ACHN (cell line): ENCODE data around the gene RASSF5.

ENCODE experiments used
- DNase-seq: peaks from one replicate; pipeline ENCODE4 v3.0.0-alpha.2; 2015
- in situ Hi-C: cut with HindIII; loops from 2 replicates; pipeline ENCODE4 v1.10.0; 2017; ENCODE audit warnings: low sequenced_read_pairs, low pct_ligation_motif_present, low pct_unique_long_range_greater_than_20kb

Gene RASSF5

DNA sequence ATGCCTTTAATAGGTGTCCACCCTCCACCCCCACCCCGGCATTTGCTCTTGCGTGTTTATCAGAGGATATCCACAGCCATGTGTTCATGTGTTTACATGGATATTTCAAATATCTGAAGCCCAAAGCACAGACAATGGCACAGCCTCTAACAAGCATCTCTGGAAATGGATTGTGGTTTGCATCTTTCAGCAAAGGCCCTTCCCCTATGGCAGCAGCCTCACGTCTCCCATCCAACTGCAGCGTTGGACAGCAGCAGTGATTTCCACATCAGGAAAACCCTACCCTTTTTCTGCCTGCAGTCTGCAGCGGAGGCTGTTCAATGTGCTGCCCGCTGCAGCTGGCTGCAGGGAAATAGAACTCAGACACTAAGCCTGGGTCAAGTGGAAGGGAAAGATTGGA lies 1.6 kb downstream of the RASSF5 start:
- DNase-seq, result no peak
- in situ Hi-C loops, result no loop called here

GRCh38 chr1:206509612-206510257 lies 2.4 kb downstream of the RASSF5 start:
- in situ Hi-C loops, result no loop called here
- no peak for DNase-seq

DNA sequence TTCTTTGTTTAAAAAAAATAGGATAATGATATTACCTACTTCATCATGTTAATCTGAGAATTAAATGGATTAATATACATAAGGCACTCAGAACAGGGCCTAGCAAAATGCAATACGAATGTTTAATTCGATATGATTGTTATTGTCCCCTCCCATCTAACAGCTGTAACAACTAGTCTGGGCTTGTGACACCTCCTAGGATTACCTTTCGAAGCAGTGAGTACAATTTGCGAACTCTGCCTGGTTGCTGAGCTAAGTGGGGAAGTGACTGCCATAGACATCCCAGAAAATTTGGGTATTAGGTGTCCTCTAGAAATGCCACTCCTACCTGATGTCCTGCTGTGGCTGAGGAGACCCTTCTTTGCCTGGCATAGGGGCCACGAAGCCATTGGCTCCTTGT lies 3.0 kb downstream of the RASSF5 start:
- DNase-seq, result no peak
- in situ Hi-C loops, result no loop called here

DNA sequence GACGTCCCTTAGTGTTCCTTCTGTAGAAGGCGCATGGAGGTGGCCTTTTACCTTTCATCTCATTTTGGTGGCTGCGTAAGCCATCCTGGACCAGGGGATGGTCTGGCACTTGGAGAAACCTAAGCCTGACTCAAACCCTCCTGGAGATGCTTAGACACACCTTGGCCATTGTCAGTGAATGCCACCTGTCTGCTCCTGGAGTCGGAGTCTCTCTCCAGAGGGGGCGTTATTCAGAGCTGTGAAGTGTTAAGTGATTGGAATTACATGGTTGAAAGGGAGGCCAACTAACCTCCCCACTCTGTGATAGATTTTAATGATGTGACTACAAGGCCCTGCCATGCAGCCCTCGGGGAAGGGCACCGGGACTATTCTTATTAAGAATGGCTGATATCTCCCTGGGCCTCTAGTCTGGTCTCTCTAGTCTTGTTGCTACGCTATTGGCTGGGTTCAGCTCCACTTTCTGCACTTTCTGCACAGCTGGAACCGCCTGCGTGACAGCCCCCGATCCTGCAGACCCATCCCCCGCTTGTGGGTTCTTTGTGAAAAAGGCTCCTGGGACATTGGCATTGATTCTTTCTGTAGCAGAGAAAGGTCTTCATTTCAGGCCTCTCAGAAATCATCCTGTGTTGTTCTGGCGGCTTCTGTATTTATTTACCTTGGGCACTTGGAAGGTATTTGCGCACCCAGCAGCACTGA lies 4.2 kb downstream of the RASSF5 start:
- DNase-seq, result no peak
- in situ Hi-C loops, result no loop called here

DNA sequence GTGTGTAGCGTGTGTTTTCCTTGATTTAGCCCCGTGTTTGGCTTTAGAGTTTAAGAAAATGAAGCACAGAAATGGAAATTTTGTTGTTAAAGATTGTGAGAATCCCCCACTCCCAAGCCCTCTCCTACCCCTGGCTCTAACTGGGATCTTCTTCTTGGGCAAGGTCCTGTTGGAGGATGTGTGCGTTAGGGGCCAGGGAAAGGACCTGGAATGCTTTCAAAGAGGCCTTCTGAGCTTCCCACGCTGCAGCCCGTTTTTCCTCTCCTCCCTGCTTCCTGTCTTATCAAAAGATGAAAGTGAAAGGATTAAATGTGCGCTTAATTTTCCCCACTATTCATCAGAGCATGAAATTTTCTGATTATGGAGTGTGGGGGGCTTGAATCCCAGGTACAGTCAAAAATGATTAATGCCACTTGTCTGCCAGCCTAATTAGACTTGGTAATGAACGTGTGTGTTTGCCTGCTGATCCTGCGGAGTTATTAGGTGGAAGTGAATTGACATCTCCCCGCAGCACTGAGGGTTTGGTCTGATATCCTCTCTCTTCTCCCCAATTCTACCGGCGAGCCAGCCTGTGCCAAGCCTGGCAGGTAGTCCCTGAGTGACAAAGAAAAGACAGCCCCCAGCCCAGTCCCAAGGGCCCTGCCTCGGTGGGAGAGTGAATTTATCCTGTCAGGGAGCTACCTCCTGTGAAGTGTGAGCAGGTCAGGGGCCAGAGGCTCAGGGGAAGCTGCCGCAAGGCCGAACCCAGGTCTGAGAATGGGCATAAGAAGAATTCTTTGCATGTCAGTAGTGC lies 4.9 kb downstream of the RASSF5 start:
- in situ Hi-C loops, result no loop called here
- DNase-seq, result no peak

DNA sequence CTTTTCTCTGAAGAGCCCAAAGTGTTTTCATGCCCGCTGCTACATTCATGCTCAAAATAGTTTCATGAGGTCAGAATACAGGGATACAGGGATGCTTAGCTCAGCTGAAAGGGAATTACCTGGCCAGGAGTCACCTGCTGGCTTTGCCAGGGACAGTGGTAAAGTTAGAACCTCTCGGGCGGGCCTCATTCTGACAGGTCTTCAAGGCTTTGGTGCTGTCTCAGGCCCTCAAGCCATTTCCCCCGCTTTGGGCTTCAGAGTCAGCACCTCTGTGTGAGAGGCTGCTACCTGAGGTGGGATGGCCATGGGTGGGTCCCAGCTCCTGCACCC lies 5.5 kb downstream of the RASSF5 start:
- no peak for DNase-seq
- in situ Hi-C loops, result no loop called here

- peak; percentile 27 for DNase-seq
- in situ Hi-C loops, result no loop called here
These were observed 6.2 kb downstream of the RASSF5 start for GRCh38 chr1:206513312-206514111.

DNA sequence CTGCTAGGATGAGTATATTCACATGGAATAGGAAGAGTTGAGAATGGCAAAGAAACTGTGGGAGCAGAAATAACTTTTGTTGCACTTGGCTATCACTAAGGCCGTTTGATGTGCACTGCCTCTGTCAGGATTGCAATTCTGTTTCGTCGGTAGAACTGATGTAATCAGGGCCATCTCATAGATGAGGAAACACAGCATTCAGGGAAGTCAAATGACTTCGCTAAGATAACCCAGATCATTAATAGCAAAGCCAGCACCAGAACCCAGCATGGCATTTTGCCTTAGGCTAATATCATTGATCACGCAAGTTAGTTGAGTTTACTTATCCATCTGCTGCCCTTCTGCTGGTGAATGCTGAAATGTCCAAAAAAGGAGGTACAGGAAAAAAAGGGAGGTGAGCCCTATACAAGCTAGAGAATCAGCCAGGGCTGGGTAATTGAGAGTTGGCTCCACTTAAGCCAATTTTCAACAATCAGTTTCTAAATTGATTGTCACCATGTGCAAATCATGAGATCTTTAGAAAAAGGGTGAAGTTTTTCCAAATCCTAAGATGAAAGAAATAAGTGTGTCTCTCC lies 7.6 kb downstream of the RASSF5 start:
- no peak for DNase-seq
- in situ Hi-C loops, result no loop called here

- DNase-seq, result no peak
- in situ Hi-C loops, result no loop called here
These were observed 9.3 kb downstream of the RASSF5 start for GRCh38 chr1:206516728-206516990.

DNA sequence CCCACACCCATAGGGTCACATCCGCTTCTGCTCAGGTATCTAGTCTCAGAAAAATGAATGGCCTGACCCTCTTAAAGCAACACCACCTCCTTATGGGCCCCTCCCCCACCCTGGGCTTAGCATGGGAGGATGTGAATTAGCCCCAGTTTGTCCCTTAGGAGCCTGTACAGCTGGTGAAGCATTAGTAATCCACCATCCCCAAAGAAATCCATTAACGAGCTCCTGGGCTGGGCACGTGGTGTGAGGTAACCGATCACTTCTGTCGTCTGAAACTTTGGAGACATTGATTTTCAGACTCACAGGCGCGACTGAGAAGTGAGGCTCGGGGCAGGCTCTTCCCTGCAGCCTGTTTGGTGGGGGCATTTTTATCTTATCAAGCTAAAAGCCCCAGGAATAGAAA lies 10.5 kb downstream of the RASSF5 start:
- in situ Hi-C loops, result no loop called here
- no peak for DNase-seq

- in situ Hi-C loops, result no loop called here
- DNase-seq, result no peak
These were observed 10.9 kb downstream of the RASSF5 start for GRCh38 chr1:206518206-206518605.

DNA sequence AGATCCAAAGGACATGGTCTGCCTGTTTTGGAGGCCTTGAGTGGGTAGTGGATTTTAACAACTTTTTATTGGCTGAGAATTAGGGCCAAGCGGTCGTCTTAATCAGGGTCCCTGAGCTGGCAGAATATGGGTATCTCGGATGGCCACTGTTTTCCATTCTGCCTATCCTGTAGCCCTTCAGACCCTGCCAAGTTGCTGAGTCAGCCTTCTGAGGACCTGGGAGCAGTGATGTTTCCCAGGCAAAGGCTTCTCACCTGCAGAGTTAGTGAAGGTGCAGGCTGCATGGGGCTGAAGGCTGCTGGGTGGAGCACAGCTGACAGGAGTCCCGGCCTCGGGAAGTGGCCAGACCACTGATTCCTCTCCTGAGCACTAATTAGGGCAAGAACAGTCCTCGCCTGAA lies 11.4 kb downstream of the RASSF5 start:
- DNase-seq, result no peak
- in situ Hi-C loops, result no loop called here

- DNase-seq, result no peak
- in situ Hi-C loops, result no loop called here
These were observed 13.8 kb downstream of the RASSF5 start for GRCh38 chr1:206521127-206521526.

GRCh38 chr1:206521694-206522402 lies 14.5 kb downstream of the RASSF5 start:
- DNase-seq, result no peak
- in situ Hi-C loops, result no loop called here

GRCh38 chr1:206524739-206525364 lies 17.5 kb downstream of the RASSF5 start:
- in situ Hi-C loops, result no loop called here
- no peak for DNase-seq

GRCh38 chr1:206526064-206526911 lies 19.0 kb downstream of the RASSF5 start:
- no peak for DNase-seq
- in situ Hi-C loops, result no loop called here

DNA sequence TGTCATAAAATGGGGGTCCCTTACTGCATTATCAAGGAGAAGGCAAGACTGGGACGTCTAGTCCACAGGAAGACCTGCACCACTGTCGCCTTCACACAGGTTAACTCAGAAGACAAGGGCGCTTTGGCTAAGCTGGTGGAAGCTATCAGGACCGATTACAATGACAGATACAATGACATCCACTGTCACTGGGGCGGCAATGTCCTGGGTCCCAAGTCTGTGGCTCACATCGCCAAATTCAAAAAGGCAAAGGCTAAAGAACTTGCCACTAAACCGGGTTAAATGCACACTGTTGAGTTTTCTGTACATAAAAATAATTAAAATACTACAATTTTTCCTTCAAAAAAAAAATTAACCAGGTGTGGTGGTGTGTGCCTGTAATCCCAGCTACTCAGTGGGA lies 22.1 kb downstream of the RASSF5 start:
- in situ Hi-C loops, result no loop called here
- DNase-seq, result no peak
